ENCODE measurements around the gene GALNT12.

DNA sequence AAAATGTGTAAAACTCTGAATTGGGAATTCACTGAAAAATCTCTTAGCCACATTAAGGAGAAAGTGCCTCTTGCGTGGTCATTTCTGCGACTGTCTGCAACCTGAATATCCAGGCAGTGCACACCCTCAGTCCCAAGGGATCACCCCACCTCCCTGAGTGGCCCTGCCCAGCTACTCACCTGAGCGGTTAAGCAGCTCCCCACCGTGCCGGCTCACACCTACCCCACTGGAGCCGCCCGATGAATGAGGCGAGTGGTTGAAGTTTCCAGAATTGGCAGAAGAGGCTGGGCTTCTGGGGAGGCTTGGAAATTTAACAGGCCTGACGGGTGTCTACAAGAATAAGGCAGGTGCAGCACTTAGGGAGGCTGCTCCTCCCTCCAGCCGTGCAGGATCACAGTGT is 36.8 kb upstream of the GALNT12 start:
- TF ChIP-seq POLR2A (IDR thresholded peaks at IDR 0.05), result no peak
- no peak for TF ChIP-seq CTCF (IDR thresholded peaks at IDR 0.05)

Measured in esophagus squamous epithelium (tissue), 4 donors.